ENCODE measurements around the gene PSORS1C1.
"Not testable (repeated sequence)": the region's sequence is repeated elsewhere in the genome, so short reads cannot be mapped to it uniquely, and the experiment has no call there.

The PSORS1C1 gene

DNA sequence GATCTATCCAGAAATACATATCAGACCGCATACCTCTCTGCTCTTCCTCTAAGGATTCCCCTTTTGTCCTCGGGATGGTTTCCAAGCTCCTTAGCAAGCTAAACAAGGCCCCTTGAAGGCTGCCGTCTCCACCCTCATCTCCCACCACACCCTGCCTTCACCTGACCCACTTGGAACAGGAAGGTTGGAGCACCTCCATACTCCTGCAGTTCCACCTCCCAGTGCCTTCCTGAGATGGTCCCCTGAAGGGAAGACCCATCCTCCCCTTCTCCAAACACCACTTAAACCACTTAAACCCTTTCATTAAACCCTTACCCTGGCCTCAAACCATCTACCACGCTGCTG lies 64.4 kb downstream of the PSORS1C1 start:
- Histone ChIP-seq H3K9me3 (no peaks in the 10 kb centered on the region), H3K36me3 (no peaks in the 10 kb centered on the region), H3K27ac (no peak overlapping the region), H3K4me3 (ENCODE audit: low read depth in 1 of 2, low read length in 1 of 2) (no peak overlapping the region), H3K4me1 (ENCODE audit: control insufficient read depth in 1 of 2, insufficient read depth in 1 of 2, low read depth in 1 of 2, low read length in 1 of 2) (no peaks in the 10 kb centered on the region), H3K27me3 (no peaks in the 10 kb centered on the region)
- TF ChIP-seq, protein P1, sequence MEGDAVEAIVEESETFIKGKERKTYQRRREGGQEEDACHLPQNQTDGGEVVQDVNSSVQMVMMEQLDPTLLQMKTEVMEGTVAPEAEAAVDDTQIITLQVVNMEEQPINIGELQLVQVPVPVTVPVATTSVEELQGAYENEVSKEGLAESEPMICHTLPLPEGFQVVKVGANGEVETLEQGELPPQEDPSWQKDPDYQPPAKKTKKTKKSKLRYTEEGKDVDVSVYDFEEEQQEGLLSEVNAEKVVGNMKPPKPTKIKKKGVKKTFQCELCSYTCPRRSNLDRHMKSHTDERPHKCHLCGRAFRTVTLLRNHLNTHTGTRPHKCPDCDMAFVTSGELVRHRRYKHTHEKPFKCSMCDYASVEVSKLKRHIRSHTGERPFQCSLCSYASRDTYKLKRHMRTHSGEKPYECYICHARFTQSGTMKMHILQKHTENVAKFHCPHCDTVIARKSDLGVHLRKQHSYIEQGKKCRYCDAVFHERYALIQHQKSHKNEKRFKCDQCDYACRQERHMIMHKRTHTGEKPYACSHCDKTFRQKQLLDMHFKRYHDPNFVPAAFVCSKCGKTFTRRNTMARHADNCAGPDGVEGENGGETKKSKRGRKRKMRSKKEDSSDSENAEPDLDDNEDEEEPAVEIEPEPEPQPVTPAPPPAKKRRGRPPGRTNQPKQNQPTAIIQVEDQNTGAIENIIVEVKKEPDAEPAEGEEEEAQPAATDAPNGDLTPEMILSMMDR (IDR thresholded peaks at IDR 0.05), result no peak

DNA sequence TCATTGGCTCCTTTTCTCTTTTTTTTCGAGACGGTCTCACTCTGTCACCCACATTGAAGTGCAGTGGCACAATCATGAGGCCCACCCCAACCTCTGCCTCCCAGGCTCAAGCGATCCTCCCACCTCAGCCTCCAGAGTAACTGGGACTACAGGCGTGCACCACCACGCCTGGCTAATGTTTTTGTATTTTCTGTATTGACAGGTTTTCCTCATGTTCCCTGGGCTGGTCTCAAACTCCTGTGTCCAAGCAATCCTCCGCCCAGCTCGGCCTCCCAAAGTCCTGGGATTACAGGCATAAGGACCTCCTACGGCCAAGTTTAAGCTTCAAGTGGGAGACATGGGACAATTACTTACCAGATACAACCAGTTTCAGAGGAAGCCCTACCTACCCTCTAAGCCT lies 65.3 kb downstream of the PSORS1C1 start:
- H3K27me3 ChIP-seq, result no peaks in the 10 kb centered on the region
- no peaks in the 10 kb centered on the region for H3K36me3 ChIP-seq
- no peak overlapping the region for H3K4me3 ChIP-seq (ENCODE audit: low read depth in 1 of 2, low read length in 1 of 2)
- TF ChIP-seq, protein P1 (IDR thresholded peaks at IDR 0.05), result no peak
- no peak overlapping the region for H3K27ac ChIP-seq
- H3K4me1 ChIP-seq (ENCODE audit: control insufficient read depth in 1 of 2, insufficient read depth in 1 of 2, low read depth in 1 of 2, low read length in 1 of 2), result no peaks in the 10 kb centered on the region
- no peaks in the 10 kb centered on the region for H3K9me3 ChIP-seq

DNA sequence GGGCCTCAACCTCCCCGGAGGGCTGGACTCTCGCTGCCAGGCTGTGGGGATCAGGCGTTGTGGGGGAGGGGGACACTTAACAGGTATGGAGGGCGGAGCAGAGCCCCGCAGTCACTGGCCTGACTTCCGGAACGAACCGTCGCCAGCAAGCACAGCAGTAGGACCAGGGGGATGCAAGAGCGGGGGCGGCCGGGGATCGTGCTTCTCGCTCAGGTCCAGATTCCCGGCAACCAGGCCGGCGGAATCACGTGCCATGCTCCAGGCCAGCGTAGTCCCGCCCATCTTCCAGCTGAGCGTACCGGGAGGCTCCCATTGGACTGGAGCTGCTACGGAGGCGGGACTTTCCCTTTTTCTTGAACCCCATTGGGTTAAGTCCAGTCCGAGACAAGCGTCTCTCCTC lies 65.9 kb downstream of the PSORS1C1 start:
- Histone ChIP-seq H3K4me1 (ENCODE audit: control insufficient read depth in 1 of 2, insufficient read depth in 1 of 2, low read depth in 1 of 2, low read length in 1 of 2) (no peaks in the 10 kb centered on the region), H3K9me3 (no peaks in the 10 kb centered on the region), H3K4me3 (ENCODE audit: low read depth in 1 of 2, low read length in 1 of 2) (peak overlapping the region in 1 of 2 experiments; percentile 44), H3K27me3 (no peaks in the 10 kb centered on the region), H3K27ac (no peak overlapping the region), H3K36me3 (no peaks in the 10 kb centered on the region)
- TF ChIP-seq, protein P1 (IDR thresholded peaks at IDR 0.05), result no peak

GRCh38 chr6:31183287-31183686 lies 68.7 kb downstream of the PSORS1C1 start:
- H3K4me3 ChIP-seq (ENCODE audit: low read depth in 1 of 2, low read length in 1 of 2); H3K27ac ChIP-seq; H3K9me3 ChIP-seq; H3K4me1 ChIP-seq (ENCODE audit: control insufficient read depth in 1 of 2, insufficient read depth in 1 of 2, low read depth in 1 of 2, low read length in 1 of 2); H3K27me3 ChIP-seq; H3K36me3 ChIP-seq: not testable (repeated sequence)

- not testable (repeated sequence) for H3K27ac ChIP-seq; H3K27me3 ChIP-seq; H3K9me3 ChIP-seq; H3K4me1 ChIP-seq (ENCODE audit: control insufficient read depth in 1 of 2, insufficient read depth in 1 of 2, low read depth in 1 of 2, low read length in 1 of 2); H3K36me3 ChIP-seq; H3K4me3 ChIP-seq (ENCODE audit: low read depth in 1 of 2, low read length in 1 of 2)
Observed at GRCh38 chr6:31183859-31184258, 69.3 kb downstream of the PSORS1C1 start.

- H3K27ac ChIP-seq; H3K4me1 ChIP-seq (ENCODE audit: control insufficient read depth in 1 of 2, insufficient read depth in 1 of 2, low read depth in 1 of 2, low read length in 1 of 2); H3K4me3 ChIP-seq (ENCODE audit: low read depth in 1 of 2, low read length in 1 of 2); H3K36me3 ChIP-seq; H3K9me3 ChIP-seq; H3K27me3 ChIP-seq: not testable (repeated sequence)
Observed at GRCh38 chr6:31185695-31186051, 71.1 kb downstream of the PSORS1C1 start.

DNA sequence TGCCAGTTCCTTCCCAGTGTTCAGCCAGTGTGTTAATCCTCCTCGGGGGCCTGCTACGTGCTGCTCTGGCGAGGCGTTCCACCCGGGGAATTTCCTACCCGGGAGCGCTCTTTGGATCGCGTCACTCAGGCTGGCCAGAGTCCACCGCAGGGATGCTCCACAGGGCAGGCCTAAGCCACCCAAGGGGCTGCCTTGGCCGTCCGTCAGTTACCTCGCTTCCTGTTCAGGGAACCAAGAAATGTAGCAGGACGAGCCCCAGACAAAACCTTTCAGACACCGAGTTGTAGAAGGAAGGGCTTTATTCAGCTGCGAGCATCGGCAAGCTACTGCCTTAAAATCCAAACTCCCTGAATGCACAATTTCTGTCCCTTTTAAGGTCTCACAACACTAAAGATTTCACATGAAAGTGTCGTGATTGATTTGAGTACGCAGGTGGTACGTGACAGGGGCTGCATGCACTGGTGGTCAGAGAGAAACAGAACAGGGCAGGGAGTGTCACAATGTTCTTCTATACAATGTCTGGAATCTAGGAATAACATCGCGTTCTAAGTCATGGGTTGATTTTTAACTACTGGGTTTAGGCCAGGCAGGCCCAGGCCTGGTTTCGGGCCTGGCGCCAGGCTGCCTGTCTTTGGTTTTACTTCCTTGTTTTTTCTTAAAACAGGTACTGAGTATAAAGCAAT lies 71.6 kb downstream of the PSORS1C1 start:
- peaks cover 6% of the 10 kb centered on the region for H3K36me3 ChIP-seq
- no peaks in the 10 kb centered on the region for H3K27me3 ChIP-seq
- no peaks in the 10 kb centered on the region for H3K9me3 ChIP-seq
- H3K4me3 ChIP-seq (ENCODE audit: low read depth in 1 of 2, low read length in 1 of 2), result no peak overlapping the region
- H3K4me1 ChIP-seq (ENCODE audit: control insufficient read depth in 1 of 2, insufficient read depth in 1 of 2, low read depth in 1 of 2, low read length in 1 of 2), result no peaks in the 10 kb centered on the region
- TF ChIP-seq, protein P1 (IDR thresholded peaks at IDR 0.05), result no peak
- H3K27ac ChIP-seq, result no peak overlapping the region
